OCI-LY1 (cell line): ENCODE measurements around the gene NCAPH2.
A peak's percentile ranks its signal among the peaks of the same experiment; 100 is the strongest.

Experiments used
- H2AFZ ChIP-seq: fragments of 200-600 bp; sonication (generic), shearing (Covaris generic); 2 replicates; pipeline ENCODE4 v1.6.0; 2014; ENCODE audit warnings: antibody characterized with exemption, mild to moderate bottlenecking, low read length
- H3F3A ChIP-seq: fragments of 200-600 bp; sonication (generic), shearing (Covaris generic); 2 replicates; pipeline ENCODE4 v1.6.0; 2014; ENCODE audit warnings: mild to moderate bottlenecking, antibody characterized with exemption, low read length, moderate library complexity; ENCODE audit not compliant: insufficient read depth
- H3K27ac ChIP-seq: fragments of 200-600 bp; sonication (generic); 2 replicates; pipeline ENCODE4 v1.5.1; 2014; ENCODE audit warnings: low read length, mixed run types, mild to moderate bottlenecking, low read depth; ENCODE audit not compliant: poor library complexity, severe bottlenecking
- H3K27me3 ChIP-seq: fragments of 200-600 bp; sonication (generic); 2 replicates; pipeline ENCODE4 v1.6.0; 2014; ENCODE audit warnings: antibody characterized with exemption, mild to moderate bottlenecking, low read length, moderate library complexity; ENCODE audit not compliant: insufficient read depth
- H3K36me3 ChIP-seq: fragments of 200-600 bp; sonication (generic); 2 replicates; pipeline ENCODE4 v1.6.1; 2014; ENCODE audit warnings: mild to moderate bottlenecking, antibody characterized with exemption, low read length, moderate library complexity, mixed read lengths; ENCODE audit not compliant: insufficient read depth
- H3K4me1 ChIP-seq: fragments of 200-600 bp; sonication (generic); 2 replicates; pipeline ENCODE4 v1.5.1; 2014; ENCODE audit warnings: mild to moderate bottlenecking, low read length, moderate library complexity; ENCODE audit not compliant: insufficient read depth, severe bottlenecking
- H3K4me2 ChIP-seq: fragments of 200-600 bp; sonication (generic), shearing (Covaris generic); 2 replicates; pipeline ENCODE4 v1.6.1; 2014; ENCODE audit warnings: low read length
- H3K4me3 ChIP-seq: fragments of 200-600 bp; sonication (generic); 2 replicates; pipeline ENCODE4 v1.5.1; 2014; ENCODE audit warnings: low read length, low read depth, mild to moderate bottlenecking, mixed read lengths; ENCODE audit not compliant: poor library complexity, severe bottlenecking
- H3K79me2 ChIP-seq: fragments of 200-600 bp; shearing (Covaris generic); 2 replicates; pipeline ENCODE4 v1.6.1; 2016; ENCODE audit warnings: mixed run types, low read length, mixed read lengths; ENCODE audit not compliant: insufficient read depth
- H3K9ac ChIP-seq: fragments of 200-600 bp; sonication (generic), shearing (Covaris generic); 2 replicates; pipeline ENCODE4 v1.6.1; 2014; ENCODE audit warnings: mild to moderate bottlenecking, low read length, mixed read lengths
- H3K9me2 ChIP-seq: fragments of 200-600 bp; sonication (generic), shearing (Covaris generic); 2 replicates; pipeline ENCODE4 v1.6.1; 2014; ENCODE audit warnings: low read depth, mild to moderate bottlenecking, low read length, mixed read lengths
- H3K9me3 ChIP-seq: fragments of 200-600 bp; shearing (Covaris generic); 2 replicates; pipeline ENCODE4 v1.6.1; 2014; ENCODE audit warnings: low read length, mixed read lengths
- H4K20me1 ChIP-seq: fragments of 200-600 bp; sonication (generic), shearing (Covaris generic); 2 replicates; pipeline ENCODE4 v1.6.0; 2016; ENCODE audit warnings: mild to moderate bottlenecking, low read length; ENCODE audit not compliant: insufficient read depth
- EZH2 ChIP-seq: fragments of 200-600 bp; sonication (generic), shearing (Covaris generic); IDR thresholded peaks from 2 replicates; pipeline ENCODE4 v1.8.0; 2017; ENCODE audit warnings: borderline replicate concordance, mixed run types, mild to moderate bottlenecking, antibody characterized with exemption, low read length, moderate library complexity, mixed read lengths
- TF ChIP-seq, protein P1 (sequence below): fragments of 200-600 bp; sonication (generic), shearing (Covaris generic); IDR thresholded peaks from 2 replicates; pipeline ENCODE4 v1.5.1; 2017; ENCODE audit warnings: mild to moderate bottlenecking, antibody characterized with exemption, low read length, moderate library complexity, mixed read lengths

NCAPH2 gene

DNA sequence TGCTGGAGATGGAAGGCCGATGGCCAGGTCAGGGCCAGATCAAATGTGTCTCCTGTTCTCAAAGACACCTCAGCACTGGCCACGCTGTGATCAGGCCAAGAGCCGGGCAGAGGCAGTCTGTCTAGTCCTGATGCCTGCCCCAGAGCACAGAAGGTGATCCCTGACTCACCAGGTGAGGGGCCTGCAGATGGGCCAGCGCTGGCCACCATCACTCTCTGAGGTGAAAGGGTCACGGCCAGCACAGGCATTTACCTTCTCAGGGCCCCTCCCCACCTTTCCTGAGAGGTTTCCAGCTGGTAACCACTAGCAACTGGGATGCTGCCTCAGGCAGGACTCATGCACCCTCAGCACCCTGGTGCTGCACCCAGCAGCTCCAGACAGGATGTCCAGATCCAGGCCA lies 36.1 kb upstream of the NCAPH2 start:
- TF ChIP-seq, protein P1, sequence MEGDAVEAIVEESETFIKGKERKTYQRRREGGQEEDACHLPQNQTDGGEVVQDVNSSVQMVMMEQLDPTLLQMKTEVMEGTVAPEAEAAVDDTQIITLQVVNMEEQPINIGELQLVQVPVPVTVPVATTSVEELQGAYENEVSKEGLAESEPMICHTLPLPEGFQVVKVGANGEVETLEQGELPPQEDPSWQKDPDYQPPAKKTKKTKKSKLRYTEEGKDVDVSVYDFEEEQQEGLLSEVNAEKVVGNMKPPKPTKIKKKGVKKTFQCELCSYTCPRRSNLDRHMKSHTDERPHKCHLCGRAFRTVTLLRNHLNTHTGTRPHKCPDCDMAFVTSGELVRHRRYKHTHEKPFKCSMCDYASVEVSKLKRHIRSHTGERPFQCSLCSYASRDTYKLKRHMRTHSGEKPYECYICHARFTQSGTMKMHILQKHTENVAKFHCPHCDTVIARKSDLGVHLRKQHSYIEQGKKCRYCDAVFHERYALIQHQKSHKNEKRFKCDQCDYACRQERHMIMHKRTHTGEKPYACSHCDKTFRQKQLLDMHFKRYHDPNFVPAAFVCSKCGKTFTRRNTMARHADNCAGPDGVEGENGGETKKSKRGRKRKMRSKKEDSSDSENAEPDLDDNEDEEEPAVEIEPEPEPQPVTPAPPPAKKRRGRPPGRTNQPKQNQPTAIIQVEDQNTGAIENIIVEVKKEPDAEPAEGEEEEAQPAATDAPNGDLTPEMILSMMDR = no peak
- Histone ChIP-seq H4K20me1 (no peaks in the 10 kb centered on the region), H3K4me3 (peak overlapping the region; percentile 88), H3K36me3 (peaks cover 5% of the 10 kb centered on the region; the same call in 1 of the 2 replicates), H3K9ac (peak overlapping the region; percentile 74), H3F3A (no peaks in the 10 kb centered on the region), H3K79me2 (peaks cover 26% of the 10 kb centered on the region), H3K4me2 (peak overlapping the region; percentile 86), H3K4me1 (peaks cover 77% of the 10 kb centered on the region), H3K9me3 (no peaks in the 10 kb centered on the region), H3K9me2 (no peaks in the 10 kb centered on the region), H3K27me3 (no peaks in the 10 kb centered on the region), H3K27ac (peak overlapping the region; percentile 98), H2AFZ (no peak overlapping the region)

DNA sequence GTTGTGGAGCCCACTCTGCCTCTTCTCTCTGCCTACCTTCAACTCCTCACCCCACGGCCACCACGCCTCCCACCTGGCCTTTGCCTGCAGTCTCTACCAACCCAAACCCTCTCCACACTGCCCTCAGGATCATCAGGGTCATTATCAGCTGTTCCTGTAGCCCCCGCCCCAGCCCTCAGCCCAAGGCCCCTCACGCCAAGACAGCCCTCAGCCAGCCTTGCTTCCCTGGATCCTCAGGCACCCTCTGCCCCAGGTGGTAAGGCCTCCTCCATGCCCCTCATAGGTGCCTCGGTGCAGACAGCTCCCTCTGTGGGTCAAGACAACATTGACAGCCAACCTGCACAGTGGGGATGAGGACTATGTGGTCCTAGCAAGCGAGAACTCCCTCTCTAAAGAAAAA lies 34.9 kb upstream of the NCAPH2 start:
- Histone ChIP-seq H3K9ac (peak overlapping the region; percentile 74; the same call in 1 of the 2 replicates), H3K27ac (peak overlapping the region; percentile 98), H3K4me2 (peak overlapping the region; percentile 86)

DNA sequence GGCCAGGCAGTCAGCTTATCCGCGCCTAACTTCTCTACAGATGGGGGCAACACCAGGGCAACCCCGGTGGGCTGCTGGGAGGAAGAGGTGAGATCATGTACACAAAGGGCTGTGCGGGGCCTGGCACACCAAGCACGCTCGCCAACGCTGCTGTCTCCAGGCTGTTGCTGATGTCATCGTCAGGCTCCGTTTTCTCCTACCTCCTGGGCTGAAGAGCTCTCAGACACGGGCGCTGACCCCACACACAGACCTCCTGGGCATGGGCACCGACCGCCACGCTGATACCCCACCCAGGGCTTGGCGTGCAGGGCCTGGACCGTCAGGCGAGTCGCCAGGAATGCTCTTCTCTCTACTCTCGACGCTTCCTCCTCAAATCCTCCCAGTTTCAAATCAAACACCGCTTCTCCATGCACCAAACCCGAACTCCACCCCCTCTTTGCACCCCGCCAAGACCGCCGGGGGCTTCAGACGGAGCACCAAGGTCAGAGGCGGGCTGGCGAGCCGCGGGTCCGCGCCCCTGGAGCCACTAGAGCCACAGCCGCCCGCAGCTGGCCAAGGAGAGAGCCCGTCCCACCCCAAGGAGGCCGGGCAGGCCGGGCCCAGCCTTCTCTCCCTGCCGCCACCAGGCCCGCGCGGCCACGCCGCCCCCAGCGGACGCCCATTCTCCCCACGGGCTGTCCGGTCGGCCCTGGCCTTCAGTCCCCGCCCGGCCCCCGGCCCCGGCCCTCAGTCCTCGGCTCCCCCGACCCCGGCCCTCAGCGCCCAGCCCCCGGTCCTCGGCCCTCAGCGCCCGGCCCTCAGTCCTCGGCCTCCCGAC lies 34.0 kb upstream of the NCAPH2 start:
- Histone ChIP-seq H3K9me2 (no peaks in the 10 kb centered on the region), H2AFZ (no peak overlapping the region), H4K20me1 (no peaks in the 10 kb centered on the region), H3K9ac (peak overlapping the region; percentile 74), H3K4me3 (peak overlapping the region; percentile 88), H3K27me3 (no peaks in the 10 kb centered on the region), H3K79me2 (peaks cover 26% of the 10 kb centered on the region), H3K4me1 (peaks cover 56% of the 10 kb centered on the region), H3K27ac (peak overlapping the region; percentile 98), H3K4me2 (peak overlapping the region; percentile 86), H3F3A (no peaks in the 10 kb centered on the region), H3K36me3 (no peaks in the 10 kb centered on the region; the same call in 1 of the 2 replicates), H3K9me3 (no peaks in the 10 kb centered on the region)
- no peak for TF ChIP-seq EZH2
- TF ChIP-seq, protein P1 = no peak

More for the DNA sequence above, 34.9 kb upstream of the NCAPH2 start:
- no peak overlapping the region for H2AFZ ChIP-seq
- H4K20me1 ChIP-seq = no peaks in the 10 kb centered on the region
- no peaks in the 10 kb centered on the region for H3K27me3 ChIP-seq
- H3K9me2 ChIP-seq = no peaks in the 10 kb centered on the region
- H3K4me3 ChIP-seq = peak overlapping the region; percentile 88
- TF ChIP-seq, protein P1 = peak; percentile 86
- TF ChIP-seq EZH2 = no peak
- H3K36me3 ChIP-seq = no peaks in the 10 kb centered on the region; the same call in 1 of the 2 replicates
- H3K79me2 ChIP-seq = peaks cover 26% of the 10 kb centered on the region
- no peaks in the 10 kb centered on the region for H3F3A ChIP-seq
- peaks cover 66% of the 10 kb centered on the region for H3K4me1 ChIP-seq
- H3K9me3 ChIP-seq = no peaks in the 10 kb centered on the region
